ENCODE data around the gene SCN5A. TPM values are rescaled to one million over a fixed set of nuclear protein-coding genes. Genes with fewer than 3 reads are reported as not detected.

SCN5A gene
- polyA plus RNA-seq, 1 donor (not counting 4 experiments of a cell fraction or from before 2014, with no cell fraction given), result 0.26 TPM

DNA sequence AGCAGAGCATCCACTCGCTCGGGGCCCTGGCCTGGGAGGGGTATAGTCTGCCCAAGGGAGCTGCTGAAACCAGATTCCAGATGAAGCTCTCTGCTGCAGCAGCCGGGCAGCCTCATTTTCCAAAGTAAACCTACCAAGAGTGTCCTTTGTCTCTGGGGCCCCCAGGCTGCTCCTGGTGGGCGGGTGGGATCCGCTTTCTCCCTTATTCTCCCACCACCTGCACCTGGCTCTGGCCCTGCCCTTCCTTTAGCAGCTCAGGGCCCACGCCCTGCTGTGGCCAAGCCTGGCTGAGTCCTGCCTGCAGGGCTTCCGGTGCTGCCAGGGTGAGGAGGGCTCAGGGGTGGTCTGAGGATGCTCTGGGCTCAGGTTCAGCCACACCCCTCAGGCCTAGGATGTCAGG is 13.0 kb downstream of the SCN5A start:
- Histone ChIP-seq H3K9me3 (ENCODE audit: control insufficient read depth, low read depth, low read length) (no peaks in the 10 kb centered on the region), H3K4me3 (ENCODE audit: control insufficient read depth in 2 of 3, extremely low read depth in 1 of 3, insufficient read depth in 2 of 3, low read depth in 1 of 3, low read length in 3 of 3) (no peak overlapping the region), H3K27ac (ENCODE audit: control insufficient read depth, insufficient read depth, low read length) (no peak overlapping the region), H2AFZ (ENCODE audit: control insufficient read depth, low read length) (no peak overlapping the region), H3K36me3 (ENCODE audit: control insufficient read depth in 2 of 2, extremely low read depth in 1 of 2, insufficient read depth in 2 of 2, low read length in 2 of 2) (no peaks in the 10 kb centered on the region), H3K4me2 (ENCODE audit: control insufficient read depth, extremely low read depth, insufficient read depth, low read depth, low read length) (no peak overlapping the region), H3K27me3 (ENCODE audit: control insufficient read depth, extremely low read depth, insufficient read depth, low read length) (peaks cover 16% of the 10 kb centered on the region), H3K4me1 (ENCODE audit: control insufficient read depth, extremely low read depth, insufficient read depth, low read length) (no peaks in the 10 kb centered on the region), H4K20me1 (ENCODE audit: control insufficient read depth, extremely low read depth, insufficient read depth, low read length) (no peaks in the 10 kb centered on the region), H3K79me2 (ENCODE audit: control insufficient read depth, insufficient read depth, low read length) (no peaks in the 10 kb centered on the region), H3K9me1 (ENCODE audit: control insufficient read depth, extremely low read depth, insufficient read depth, low read length) (no peaks in the 10 kb centered on the region), H3K9ac (ENCODE audit: control insufficient read depth, extremely low read depth, insufficient read depth, low read length) (no peak overlapping the region)
- dilution Hi-C loops (cut with MboI; ENCODE audit: extremely low pct_ligation_motif_present, low sequenced_read_pairs), result no loop called here
- FAIRE-seq, result no peak
- TF ChIP-seq, protein P1, sequence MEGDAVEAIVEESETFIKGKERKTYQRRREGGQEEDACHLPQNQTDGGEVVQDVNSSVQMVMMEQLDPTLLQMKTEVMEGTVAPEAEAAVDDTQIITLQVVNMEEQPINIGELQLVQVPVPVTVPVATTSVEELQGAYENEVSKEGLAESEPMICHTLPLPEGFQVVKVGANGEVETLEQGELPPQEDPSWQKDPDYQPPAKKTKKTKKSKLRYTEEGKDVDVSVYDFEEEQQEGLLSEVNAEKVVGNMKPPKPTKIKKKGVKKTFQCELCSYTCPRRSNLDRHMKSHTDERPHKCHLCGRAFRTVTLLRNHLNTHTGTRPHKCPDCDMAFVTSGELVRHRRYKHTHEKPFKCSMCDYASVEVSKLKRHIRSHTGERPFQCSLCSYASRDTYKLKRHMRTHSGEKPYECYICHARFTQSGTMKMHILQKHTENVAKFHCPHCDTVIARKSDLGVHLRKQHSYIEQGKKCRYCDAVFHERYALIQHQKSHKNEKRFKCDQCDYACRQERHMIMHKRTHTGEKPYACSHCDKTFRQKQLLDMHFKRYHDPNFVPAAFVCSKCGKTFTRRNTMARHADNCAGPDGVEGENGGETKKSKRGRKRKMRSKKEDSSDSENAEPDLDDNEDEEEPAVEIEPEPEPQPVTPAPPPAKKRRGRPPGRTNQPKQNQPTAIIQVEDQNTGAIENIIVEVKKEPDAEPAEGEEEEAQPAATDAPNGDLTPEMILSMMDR (optimal IDR thresholded peaks at IDR 0.05 in 1 of 3, IDR thresholded peaks at IDR 0.05 in 1 of 3, conservative IDR thresholded peaks at IDR 0.05 in 1 of 3; ENCODE audit: extremely low read depth in 1 of 3, insufficient read depth in 2 of 3, low read length in 3 of 3), result no peak
- no peak for TF ChIP-seq EZH2 (IDR thresholded peaks at IDR 0.05; ENCODE audit: low read length)
- DNase-seq (ENCODE audit: low read depth, low spot score), result no peak

DNA sequence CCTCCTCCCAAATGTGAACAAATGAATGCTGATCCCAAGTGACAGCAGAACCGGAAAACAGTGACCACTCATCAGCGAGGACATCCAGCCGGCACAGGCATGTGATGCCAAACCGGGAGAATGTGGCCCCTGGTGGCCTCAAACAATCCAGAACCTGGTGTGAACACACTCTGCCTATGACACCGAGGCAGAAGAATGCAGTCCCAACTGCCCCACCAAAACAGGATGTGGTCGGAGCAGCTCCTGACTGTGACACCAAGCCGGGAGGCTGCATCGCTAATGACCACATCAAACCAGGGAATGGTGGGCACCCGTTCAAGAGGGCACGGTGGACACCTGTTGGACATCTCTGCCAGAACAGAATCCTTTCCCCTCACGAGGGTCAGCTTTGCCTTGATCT is 15.4 kb downstream of the SCN5A start:
- TF ChIP-seq EZH2 (IDR thresholded peaks at IDR 0.05; ENCODE audit: low read length), result no peak
- TF ChIP-seq, protein P1 (optimal IDR thresholded peaks at IDR 0.05 in 1 of 3, IDR thresholded peaks at IDR 0.05 in 1 of 3, conservative IDR thresholded peaks at IDR 0.05 in 1 of 3; ENCODE audit: extremely low read depth in 1 of 3, insufficient read depth in 2 of 3, low read length in 3 of 3), result no peak
- dilution Hi-C loops (cut with MboI; ENCODE audit: extremely low pct_ligation_motif_present, low sequenced_read_pairs), result no loop called here
- no peaks in the 10 kb centered on the region for H3K9me3 ChIP-seq (ENCODE audit: control insufficient read depth, low read depth, low read length)
- no peak overlapping the region for H3K27ac ChIP-seq (ENCODE audit: control insufficient read depth, insufficient read depth, low read length)
- no peaks in the 10 kb centered on the region for H4K20me1 ChIP-seq (ENCODE audit: control insufficient read depth, extremely low read depth, insufficient read depth, low read length)
- no peak for FAIRE-seq
- no peaks in the 10 kb centered on the region for H3K9me1 ChIP-seq (ENCODE audit: control insufficient read depth, extremely low read depth, insufficient read depth, low read length)
- no peak overlapping the region for H3K4me2 ChIP-seq (ENCODE audit: control insufficient read depth, extremely low read depth, insufficient read depth, low read depth, low read length)
- no peak overlapping the region for H3K4me3 ChIP-seq (ENCODE audit: control insufficient read depth in 2 of 3, extremely low read depth in 1 of 3, insufficient read depth in 2 of 3, low read depth in 1 of 3, low read length in 3 of 3)
- H3K9ac ChIP-seq (ENCODE audit: control insufficient read depth, extremely low read depth, insufficient read depth, low read length), result no peak overlapping the region
- H3K36me3 ChIP-seq (ENCODE audit: control insufficient read depth in 2 of 2, extremely low read depth in 1 of 2, insufficient read depth in 2 of 2, low read length in 2 of 2), result no peaks in the 10 kb centered on the region
- peaks cover 16% of the 10 kb centered on the region for H3K27me3 ChIP-seq (ENCODE audit: control insufficient read depth, extremely low read depth, insufficient read depth, low read length)
- DNase-seq (ENCODE audit: low read depth, low spot score), result no peak
- H3K79me2 ChIP-seq (ENCODE audit: control insufficient read depth, insufficient read depth, low read length), result no peaks in the 10 kb centered on the region
- no peaks in the 10 kb centered on the region for H3K4me1 ChIP-seq (ENCODE audit: control insufficient read depth, extremely low read depth, insufficient read depth, low read length)
- H2AFZ ChIP-seq (ENCODE audit: control insufficient read depth, low read length), result no peak overlapping the region
